A673 (cell line): ENCODE data around the gene PRRT4. TPM values are rescaled to one million over a fixed set of nuclear protein-coding genes. Genes with fewer than 3 reads are reported as not detected.

Experiments
- BruUV-seq: library from RNA; stranded (reverse); fragments of 400-500 nt; replicated peaks from 2 replicates; lab custom pipeline; 2021; lab: Mats Ljungman, UMichigan
- CTCF ChIA-PET: fragments of 300-600 bp; sonication (Branson Sonifier 250); formaldehyde crosslinking; loops from one replicate; lab custom pipeline; 2022; ENCODE audit warnings: antibody characterized with exemption; lab: Charles Lee
- POLR2A ChIA-PET: fragments of 300-600 bp; sonication (Branson Sonifier 250); formaldehyde crosslinking; loops from one replicate; lab custom pipeline; 2022; ENCODE audit warnings: antibody characterized with exemption; ENCODE audit not compliant: low non-redundant PET; lab: Charles Lee
- DNase-seq: peaks from one replicate; pipeline ENCODE4 v3.0.0-alpha.2; 2015; ENCODE audit warnings: low spot score
- H3K27ac ChIP-seq: fragments of 200-600 bp; sonication (generic); 2 replicates; pipeline ENCODE4 v1.5.1; 2016; ENCODE audit warnings: mixed run types, low read depth, mild to moderate bottlenecking, mixed read lengths, antibody characterized with exemption, low read length; ENCODE audit not compliant: poor library complexity, severe bottlenecking
- H3K27me3 ChIP-seq: fragments of 200-600 bp; sonication (generic); replicated peaks from 2 replicates; pipeline ENCODE4 v1.6.1; 2017; ENCODE audit warnings: mixed run types, low read depth, mild to moderate bottlenecking, mixed read lengths, antibody characterized with exemption, low read length; ENCODE audit not compliant: insufficient read depth, poor library complexity
- H3K36me3 ChIP-seq: fragments of 200-600 bp; sonication (generic); 2 replicates; pipeline ENCODE4 v1.6.1; 2016; ENCODE audit warnings: mixed run types, mild to moderate bottlenecking, mixed read lengths, antibody characterized with exemption, low read length; ENCODE audit not compliant: insufficient read depth, poor library complexity, severe bottlenecking
- H3K4me1 ChIP-seq: fragments of 200-600 bp; sonication (generic); 2 replicates; pipeline ENCODE4 v1.6.1; 2017; ENCODE audit warnings: mixed run types, mild to moderate bottlenecking, mixed read lengths, antibody characterized with exemption, low read length; ENCODE audit not compliant: insufficient read depth, poor library complexity, severe bottlenecking
- H3K4me3 ChIP-seq: fragments of 200-600 bp; sonication (generic); 2 replicates; pipeline ENCODE4 v1.5.1; 2016; ENCODE audit warnings: low read depth, mixed run types, mild to moderate bottlenecking, mixed read lengths, low read length; ENCODE audit not compliant: poor library complexity, severe bottlenecking
- H3K9me3 ChIP-seq: fragments of 200-600 bp; sonication (generic); 2 replicates; pipeline ENCODE4 v1.6.1; 2016; ENCODE audit warnings: mixed run types, low read depth, mild to moderate bottlenecking, mixed read lengths, antibody characterized with exemption, low read length; ENCODE audit not compliant: poor library complexity, severe bottlenecking
- EZH2 ChIP-seq: fragments of 200-600 bp; sonication (generic); IDR thresholded peaks from 2 replicates; pipeline ENCODE4 v1.6.1; 2017; ENCODE audit warnings: borderline replicate concordance, low read depth, mild to moderate bottlenecking, mixed read lengths, antibody characterized with exemption, low read length; ENCODE audit not compliant: poor library complexity, severe bottlenecking
- intact Hi-C: fragments of 100-400 bp; cut with micrococcal nuclease; formaldehyde crosslinking; loops from one replicate; pipeline ENCODE4 v1.10.0; 2022; ENCODE audit not compliant: unreplicated experiment
- total RNA-seq: library from RNA; stranded (reverse); gene quantifications from 2 replicates; pipeline ENCODE4 v1.2.3, GENCODE V29; 2021
- TF ChIP-seq, protein P1 (sequence below): fragments of 300-800, 200-600 bp; sonication (generic); conservative IDR thresholded peaks from 2 replicates; pipeline ENCODE4 v1.5.1; 2017; ENCODE audit warnings: low read depth, mild to moderate bottlenecking, antibody characterized with exemption, low read length, moderate library complexity, mixed read lengths

Gene PRRT4
- total RNA-seq, 1 experiment from 2014 or later = 42.4 TPM

DNA sequence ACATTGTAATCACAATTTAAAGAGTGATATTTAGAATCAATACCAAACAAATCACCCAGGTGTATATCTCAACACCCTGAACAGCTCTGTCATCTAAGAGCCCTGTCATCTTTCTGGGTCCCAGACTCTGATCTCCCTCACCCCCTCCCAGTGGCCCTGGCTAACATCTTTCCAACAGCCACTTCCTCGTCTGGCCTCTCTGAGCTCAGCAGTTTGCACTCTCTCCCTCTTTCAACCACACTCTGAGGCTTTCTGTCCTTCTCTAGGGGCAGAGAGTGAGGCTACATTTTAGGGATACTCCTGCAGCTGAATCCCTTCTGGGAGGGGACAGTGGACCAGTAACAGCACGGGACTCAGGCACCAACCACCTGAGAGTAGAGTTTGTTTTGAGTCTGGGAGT, 17.1 kb upstream of the PRRT4 start:
- ChIA-PET POLR2A (no interaction called here), CTCF (interaction anchor here (1.0 kb wide), 1 partner anchor 81 kb away, joined by 6 read pairs; no protein-coding TSS in a partner anchor)
- no peak overlapping the region for H3K27ac ChIP-seq
- no TSS peak for BruUV-seq
- TF ChIP-seq, protein P1, sequence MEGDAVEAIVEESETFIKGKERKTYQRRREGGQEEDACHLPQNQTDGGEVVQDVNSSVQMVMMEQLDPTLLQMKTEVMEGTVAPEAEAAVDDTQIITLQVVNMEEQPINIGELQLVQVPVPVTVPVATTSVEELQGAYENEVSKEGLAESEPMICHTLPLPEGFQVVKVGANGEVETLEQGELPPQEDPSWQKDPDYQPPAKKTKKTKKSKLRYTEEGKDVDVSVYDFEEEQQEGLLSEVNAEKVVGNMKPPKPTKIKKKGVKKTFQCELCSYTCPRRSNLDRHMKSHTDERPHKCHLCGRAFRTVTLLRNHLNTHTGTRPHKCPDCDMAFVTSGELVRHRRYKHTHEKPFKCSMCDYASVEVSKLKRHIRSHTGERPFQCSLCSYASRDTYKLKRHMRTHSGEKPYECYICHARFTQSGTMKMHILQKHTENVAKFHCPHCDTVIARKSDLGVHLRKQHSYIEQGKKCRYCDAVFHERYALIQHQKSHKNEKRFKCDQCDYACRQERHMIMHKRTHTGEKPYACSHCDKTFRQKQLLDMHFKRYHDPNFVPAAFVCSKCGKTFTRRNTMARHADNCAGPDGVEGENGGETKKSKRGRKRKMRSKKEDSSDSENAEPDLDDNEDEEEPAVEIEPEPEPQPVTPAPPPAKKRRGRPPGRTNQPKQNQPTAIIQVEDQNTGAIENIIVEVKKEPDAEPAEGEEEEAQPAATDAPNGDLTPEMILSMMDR = no peak
- TF ChIP-seq EZH2 = no peak
- H3K27me3 ChIP-seq = no peaks in the 10 kb centered on the region
- intact Hi-C loops = no loop called here
- no peaks in the 10 kb centered on the region for H3K9me3 ChIP-seq
- no peak overlapping the region for H3K4me3 ChIP-seq
- H3K4me1 ChIP-seq = no peaks in the 10 kb centered on the region
- H3K36me3 ChIP-seq = no peaks in the 10 kb centered on the region
- DNase-seq = no peak

GRCh38 chr7:128376077-128376476, 14.6 kb upstream of the PRRT4 start:
- Histone ChIP-seq H3K4me1 (no peaks in the 10 kb centered on the region), H3K36me3 (no peaks in the 10 kb centered on the region), H3K27ac (no peak overlapping the region), H3K9me3 (no peaks in the 10 kb centered on the region), H3K27me3 (no peaks in the 10 kb centered on the region), H3K4me3 (no peak overlapping the region)
- BruUV-seq = no TSS peak
- intact Hi-C loops = no loop called here
- POLR2A ChIA-PET = no interaction called here
- CTCF ChIA-PET = no interaction called here
- DNase-seq = no peak
- TF ChIP-seq, protein P1 = no peak
- TF ChIP-seq EZH2 = no peak

GRCh38 chr7:128374041-128374440, 12.6 kb upstream of the PRRT4 start:
- Histone ChIP-seq H3K36me3 (no peaks in the 10 kb centered on the region), H3K27ac (no peak overlapping the region), H3K27me3 (no peaks in the 10 kb centered on the region), H3K4me1 (no peaks in the 10 kb centered on the region), H3K9me3 (no peaks in the 10 kb centered on the region), H3K4me3 (no peak overlapping the region)
- POLR2A ChIA-PET = no interaction called here
- intact Hi-C loops = no loop called here
- DNase-seq = no peak
- no TSS peak for BruUV-seq
- CTCF ChIA-PET = no interaction called here
- no peak for TF ChIP-seq EZH2
- TF ChIP-seq, protein P1 = no peak
